GM21737 (cell line): ENCODE results near the gene CHD5.

Source experiments
- ATAC-seq: cut with Tn5 transposase; IDR thresholded peaks from one replicate; pipeline ENCODE4 v1.9.1; 2021; ENCODE audit warnings: mild to moderate bottlenecking, moderate library complexity; ENCODE audit not compliant: unreplicated experiment

The CHD5 gene

GRCh38 chr1:6101826-6102531 is 78.1 kb downstream of the CHD5 start:
- no peak for ATAC-seq

- no peak for ATAC-seq
Measured at GRCh38 chr1:6100861-6101783, 79.0 kb downstream of the CHD5 start.

- no peak for ATAC-seq
Measured at GRCh38 chr1:6099787-6100765, 80.0 kb downstream of the CHD5 start.

GRCh38 chr1:6099297-6099696 is 80.8 kb downstream of the CHD5 start:
- ATAC-seq: no peak

GRCh38 chr1:6098303-6099215 is 81.6 kb downstream of the CHD5 start:
- no peak for ATAC-seq

- no peak for ATAC-seq
Measured at GRCh38 chr1:6097824-6098223, 82.3 kb downstream of the CHD5 start.

GRCh38 chr1:6097117-6097595 is 83.0 kb downstream of the CHD5 start:
- no peak for ATAC-seq

- ATAC-seq: no peak
Measured at GRCh38 chr1:6096243-6097116, 83.6 kb downstream of the CHD5 start.

GRCh38 chr1:6095511-6096242 is 84.4 kb downstream of the CHD5 start:
- no peak for ATAC-seq

- ATAC-seq: no peak
Measured at GRCh38 chr1:6094801-6095505, 85.2 kb downstream of the CHD5 start.

GRCh38 chr1:6094246-6094645 is 85.9 kb downstream of the CHD5 start:
- no peak for ATAC-seq

GRCh38 chr1:6093611-6094010 is 86.5 kb downstream of the CHD5 start:
- ATAC-seq: no peak

GRCh38 chr1:6093071-6093470 is 87.0 kb downstream of the CHD5 start:
- ATAC-seq: no peak

GRCh38 chr1:6092211-6092610 is 87.9 kb downstream of the CHD5 start:
- no peak for ATAC-seq

- ATAC-seq: no peak
Measured at GRCh38 chr1:6091823-6092109, 88.4 kb downstream of the CHD5 start.

- ATAC-seq: no peak
Measured at GRCh38 chr1:6090996-6091822, 88.9 kb downstream of the CHD5 start.

GRCh38 chr1:6090288-6090687 is 89.8 kb downstream of the CHD5 start:
- ATAC-seq: no peak
